ENCODE data around the gene JARID2.

- no peak for TF ChIP-seq ATF7 (IDR thresholded peaks at IDR 0.05; ENCODE audit: low read depth)
- TF ChIP-seq REST (IDR thresholded peaks at IDR 0.05; ENCODE audit: low read depth, low read length) = no peak
- TF ChIP-seq CTCF (IDR thresholded peaks at IDR 0.05 in 2 of 3, conservative IDR thresholded peaks at IDR 0.05 in 1 of 3; ENCODE audit: control insufficient read depth in 2 of 3, extremely low read depth in 1 of 3, insufficient read depth in 1 of 3, low read depth in 3 of 3, low read length in 3 of 3) = no peak
- no peak for TF ChIP-seq EP300 (IDR thresholded peaks at IDR 0.05; ENCODE audit: borderline replicate concordance in 1 of 2, control insufficient read depth in 1 of 2, low read depth in 2 of 2, low read length in 2 of 2)
- TF ChIP-seq MYC (IDR thresholded peaks at IDR 0.05; ENCODE audit: insufficient read depth, insufficient read length, insufficient replicate concordance, low read length, severe bottlenecking) = no peak
- TF ChIP-seq ZBTB40 (IDR thresholded peaks at IDR 0.05; ENCODE audit: borderline replicate concordance) = no peak
- no peak for TF ChIP-seq ZBTB33 (IDR thresholded peaks at IDR 0.05)
- no peak for TF ChIP-seq ETV6 (conservative IDR thresholded peaks at IDR 0.05 in 1 of 2, IDR thresholded peaks at IDR 0.05 in 1 of 2; ENCODE audit: borderline replicate concordance in 1 of 2, low read depth in 1 of 2)
- TF ChIP-seq POLR2A (IDR thresholded peaks at IDR 0.05; ENCODE audit: low read depth, low read length) = no peak
- TF ChIP-seq MAX (IDR thresholded peaks at IDR 0.05; ENCODE audit: low read depth, low read length) = no peak
- TF ChIP-seq SIN3A (IDR thresholded peaks at IDR 0.05; ENCODE audit: low read depth, low read length) = no peak
- TF ChIP-seq ZNF274 (IDR thresholded peaks at IDR 0.05; ENCODE audit: insufficient read depth, insufficient read length) = no peak
Measured at GRCh38 chr6:15343490-15344191, 97.8 kb downstream of the JARID2 start.
